Transverse colon (tissue), 4 donors: ENCODE data around the gene CEMP1.

Source experiments
- POLR2AphosphoS5 ChIP-seq, 3 donors: sonication (generic); formaldehyde crosslinking; IDR thresholded peaks; one replicate each; pipeline ENCODE4 v1.6.1; 2016; ENCODE audit warnings: antibody characterized with exemption in 3 of 3
- TF ChIP-seq, protein P1 (sequence below), 5 experiments: fragments of 200-600 bp in 3 of 5; fragments of 450-650 bp in 2 of 5; sonication (generic) in 3 of 5; IDR thresholded peaks; 1 replicate in 2 of 5; 2 replicates in 3 of 5; pipeline ENCODE4 v1.5.1; 2016 to 2017; ENCODE audit warnings: antibody characterized with exemption in 5 of 5, inconsistent platforms in 3 of 5, mild to moderate bottlenecking in 2 of 5, moderate library complexity in 1 of 5

GRCh38 chr16:2515180-2515851 is 15.9 kb downstream of the CEMP1 start:
- TF ChIP-seq, protein P1, sequence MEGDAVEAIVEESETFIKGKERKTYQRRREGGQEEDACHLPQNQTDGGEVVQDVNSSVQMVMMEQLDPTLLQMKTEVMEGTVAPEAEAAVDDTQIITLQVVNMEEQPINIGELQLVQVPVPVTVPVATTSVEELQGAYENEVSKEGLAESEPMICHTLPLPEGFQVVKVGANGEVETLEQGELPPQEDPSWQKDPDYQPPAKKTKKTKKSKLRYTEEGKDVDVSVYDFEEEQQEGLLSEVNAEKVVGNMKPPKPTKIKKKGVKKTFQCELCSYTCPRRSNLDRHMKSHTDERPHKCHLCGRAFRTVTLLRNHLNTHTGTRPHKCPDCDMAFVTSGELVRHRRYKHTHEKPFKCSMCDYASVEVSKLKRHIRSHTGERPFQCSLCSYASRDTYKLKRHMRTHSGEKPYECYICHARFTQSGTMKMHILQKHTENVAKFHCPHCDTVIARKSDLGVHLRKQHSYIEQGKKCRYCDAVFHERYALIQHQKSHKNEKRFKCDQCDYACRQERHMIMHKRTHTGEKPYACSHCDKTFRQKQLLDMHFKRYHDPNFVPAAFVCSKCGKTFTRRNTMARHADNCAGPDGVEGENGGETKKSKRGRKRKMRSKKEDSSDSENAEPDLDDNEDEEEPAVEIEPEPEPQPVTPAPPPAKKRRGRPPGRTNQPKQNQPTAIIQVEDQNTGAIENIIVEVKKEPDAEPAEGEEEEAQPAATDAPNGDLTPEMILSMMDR (IDR thresholded peaks at IDR 0.05) = no peak
- TF ChIP-seq POLR2AphosphoS5 (IDR thresholded peaks at IDR 0.05) = peak in 1 of 3 donors; percentile 25
